ENCODE measurements around the gene BRICD5.

DNA sequence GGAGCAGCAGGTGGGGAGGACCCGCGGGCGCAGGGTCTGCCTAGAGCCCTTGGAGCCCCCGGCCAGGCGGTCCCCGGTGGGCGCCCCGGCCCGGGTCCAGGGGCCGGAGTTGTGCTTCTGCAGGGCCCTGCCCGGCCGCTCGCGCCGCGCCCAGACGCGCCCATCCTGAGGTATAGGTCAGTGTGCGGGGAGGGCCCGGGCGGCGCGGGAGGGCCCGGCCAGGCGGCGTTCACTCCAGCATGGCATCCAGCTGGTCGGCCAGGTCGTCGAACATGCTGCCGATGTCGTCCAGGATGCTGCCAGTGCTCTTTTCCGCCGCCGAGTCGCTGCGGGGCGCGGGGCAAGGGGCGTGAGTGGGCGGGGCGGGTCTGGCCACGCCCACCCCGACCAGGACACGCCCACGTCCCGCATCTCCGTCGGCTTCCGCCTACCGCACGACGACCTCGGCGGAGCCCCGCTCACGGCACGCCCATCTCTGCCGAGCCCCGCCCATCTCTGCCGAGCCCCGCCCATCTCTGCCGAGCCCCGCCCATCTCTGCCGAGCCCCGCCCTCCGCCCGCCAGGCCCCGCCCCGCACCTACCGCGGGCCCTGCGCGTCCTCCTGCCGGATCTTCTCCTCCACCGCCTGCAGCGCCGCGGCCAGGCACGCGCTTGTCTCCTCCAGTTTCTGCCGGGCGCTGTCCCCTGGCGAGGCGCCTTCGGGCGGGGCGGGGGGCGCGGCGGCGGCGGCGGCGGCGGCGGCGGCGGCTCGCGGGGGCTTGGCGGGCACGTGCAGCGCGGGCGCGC is 32.1 kb downstream of the BRICD5 start:
- TF ChIP-seq, protein P1, sequence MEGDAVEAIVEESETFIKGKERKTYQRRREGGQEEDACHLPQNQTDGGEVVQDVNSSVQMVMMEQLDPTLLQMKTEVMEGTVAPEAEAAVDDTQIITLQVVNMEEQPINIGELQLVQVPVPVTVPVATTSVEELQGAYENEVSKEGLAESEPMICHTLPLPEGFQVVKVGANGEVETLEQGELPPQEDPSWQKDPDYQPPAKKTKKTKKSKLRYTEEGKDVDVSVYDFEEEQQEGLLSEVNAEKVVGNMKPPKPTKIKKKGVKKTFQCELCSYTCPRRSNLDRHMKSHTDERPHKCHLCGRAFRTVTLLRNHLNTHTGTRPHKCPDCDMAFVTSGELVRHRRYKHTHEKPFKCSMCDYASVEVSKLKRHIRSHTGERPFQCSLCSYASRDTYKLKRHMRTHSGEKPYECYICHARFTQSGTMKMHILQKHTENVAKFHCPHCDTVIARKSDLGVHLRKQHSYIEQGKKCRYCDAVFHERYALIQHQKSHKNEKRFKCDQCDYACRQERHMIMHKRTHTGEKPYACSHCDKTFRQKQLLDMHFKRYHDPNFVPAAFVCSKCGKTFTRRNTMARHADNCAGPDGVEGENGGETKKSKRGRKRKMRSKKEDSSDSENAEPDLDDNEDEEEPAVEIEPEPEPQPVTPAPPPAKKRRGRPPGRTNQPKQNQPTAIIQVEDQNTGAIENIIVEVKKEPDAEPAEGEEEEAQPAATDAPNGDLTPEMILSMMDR (IDR thresholded peaks at IDR 0.05) = no peak
- TF ChIP-seq POLR2A (IDR thresholded peaks at IDR 0.05) = no peak

All from thyroid gland (tissue), 4 donors.